GM18907 (cell line): ENCODE data around the gene MYOT.

Experiments used
- ATAC-seq: cut with Tn5 transposase; IDR thresholded peaks from one replicate; pipeline ENCODE4 v1.9.1; 2021; ENCODE audit warnings: mild to moderate bottlenecking, moderate library complexity; ENCODE audit not compliant: unreplicated experiment

The MYOT gene, protein sequence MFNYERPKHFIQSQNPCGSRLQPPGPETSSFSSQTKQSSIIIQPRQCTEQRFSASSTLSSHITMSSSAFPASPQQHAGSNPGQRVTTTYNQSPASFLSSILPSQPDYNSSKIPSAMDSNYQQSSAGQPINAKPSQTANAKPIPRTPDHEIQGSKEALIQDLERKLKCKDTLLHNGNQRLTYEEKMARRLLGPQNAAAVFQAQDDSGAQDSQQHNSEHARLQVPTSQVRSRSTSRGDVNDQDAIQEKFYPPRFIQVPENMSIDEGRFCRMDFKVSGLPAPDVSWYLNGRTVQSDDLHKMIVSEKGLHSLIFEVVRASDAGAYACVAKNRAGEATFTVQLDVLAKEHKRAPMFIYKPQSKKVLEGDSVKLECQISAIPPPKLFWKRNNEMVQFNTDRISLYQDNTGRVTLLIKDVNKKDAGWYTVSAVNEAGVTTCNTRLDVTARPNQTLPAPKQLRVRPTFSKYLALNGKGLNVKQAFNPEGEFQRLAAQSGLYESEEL

DNA sequence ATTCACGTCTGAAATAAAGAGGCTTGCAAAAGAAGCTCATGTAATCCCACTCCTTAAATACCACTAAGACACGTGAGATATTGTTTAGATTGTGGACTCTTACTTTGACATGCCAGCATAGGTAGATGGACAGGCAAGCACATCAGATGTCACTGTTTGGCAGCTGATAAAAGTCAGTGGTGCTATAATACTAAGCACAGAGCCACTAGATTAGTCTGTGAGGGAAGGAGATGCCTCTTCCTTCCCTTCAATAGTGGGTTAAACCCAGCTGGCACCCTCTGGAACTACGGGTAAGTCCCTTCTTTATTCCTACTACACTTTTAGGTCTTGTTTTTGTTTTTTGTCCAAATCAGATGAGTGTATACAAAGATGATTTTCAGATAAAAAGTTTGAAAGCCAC lies at the start of gene MYOT:
TSS of gene MYOT (plus strand) at position 197 of the 400 bp plus-strand sequence. CDS start 2,792 bp downstream, outside the sequence.
- ATAC-seq: no peak

GRCh38 chr5:137819766-137820165 lies 47.9 kb upstream of the MYOT start:
- ATAC-seq: no peak

- ATAC-seq: peak; percentile 55
These were observed 45.4 kb upstream of the MYOT start for GRCh38 chr5:137822158-137822764.

GRCh38 chr5:137822984-137823383 lies 44.7 kb upstream of the MYOT start:
- no peak for ATAC-seq

DNA sequence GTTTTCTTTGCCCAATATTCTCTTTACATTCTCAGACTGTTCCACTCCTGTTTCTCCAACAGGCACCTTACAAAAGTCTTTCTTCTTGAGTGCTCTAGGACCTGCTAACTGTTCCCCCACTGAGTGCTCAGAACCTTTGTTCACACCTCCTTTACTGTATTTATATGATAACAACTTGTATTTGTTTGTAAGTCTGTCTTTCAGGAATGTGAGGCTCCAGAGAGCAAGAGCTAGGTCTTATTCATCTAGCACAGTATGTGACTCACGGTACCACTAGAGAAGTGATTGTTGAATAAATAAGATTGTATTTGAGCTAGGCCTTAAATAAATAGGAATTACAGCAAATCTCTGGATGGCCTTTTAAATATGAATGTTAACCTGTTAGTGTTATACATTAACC lies 42.5 kb upstream of the MYOT start:
- ATAC-seq: no peak

- no peak for ATAC-seq
These were observed 41.6 kb upstream of the MYOT start for GRCh38 chr5:137826067-137826466.

- ATAC-seq: no peak
These were observed 39.5 kb upstream of the MYOT start for GRCh38 chr5:137828180-137828579.

- ATAC-seq: no peak
These were observed 39.0 kb upstream of the MYOT start for GRCh38 chr5:137828664-137829063.

DNA sequence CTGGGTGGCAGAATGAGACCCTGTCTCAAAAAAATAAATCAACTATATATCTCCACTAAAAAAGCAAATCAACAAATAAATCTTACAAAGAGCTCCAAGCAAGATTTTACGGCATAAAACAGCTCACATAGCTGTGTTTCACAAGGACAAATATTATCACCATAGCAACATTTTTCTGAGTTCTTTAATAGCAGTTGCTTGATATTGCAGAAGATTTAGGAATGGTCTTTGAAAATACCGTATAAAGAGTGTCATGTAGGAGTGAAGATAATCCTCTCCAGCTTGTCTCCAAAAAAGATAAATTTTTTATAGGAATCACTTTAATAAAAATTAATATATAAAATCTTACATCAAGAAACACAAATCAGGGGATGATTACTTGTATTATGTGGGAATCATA lies 36.6 kb upstream of the MYOT start:
- no peak for ATAC-seq

DNA sequence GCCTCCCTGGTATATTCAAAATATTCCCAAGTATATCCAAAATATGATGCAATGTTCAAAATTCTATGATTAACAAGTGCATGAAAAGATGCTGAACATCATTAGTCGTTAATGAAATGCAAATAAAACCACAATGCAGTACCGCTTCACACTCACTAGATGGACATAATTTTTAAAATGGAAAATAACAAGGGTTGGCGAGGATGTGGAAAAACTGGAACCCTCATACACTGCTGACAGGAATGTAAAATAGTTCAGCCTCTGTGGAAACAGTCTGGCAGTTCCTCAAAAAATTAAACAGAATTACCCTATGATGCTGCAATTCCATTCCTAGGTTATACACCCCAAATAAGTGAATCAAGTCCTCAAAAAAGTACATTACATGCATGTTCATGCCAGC lies 36.1 kb upstream of the MYOT start:
- ATAC-seq: no peak

GRCh38 chr5:137832416-137832815 lies 35.2 kb upstream of the MYOT start:
- ATAC-seq: no peak

DNA sequence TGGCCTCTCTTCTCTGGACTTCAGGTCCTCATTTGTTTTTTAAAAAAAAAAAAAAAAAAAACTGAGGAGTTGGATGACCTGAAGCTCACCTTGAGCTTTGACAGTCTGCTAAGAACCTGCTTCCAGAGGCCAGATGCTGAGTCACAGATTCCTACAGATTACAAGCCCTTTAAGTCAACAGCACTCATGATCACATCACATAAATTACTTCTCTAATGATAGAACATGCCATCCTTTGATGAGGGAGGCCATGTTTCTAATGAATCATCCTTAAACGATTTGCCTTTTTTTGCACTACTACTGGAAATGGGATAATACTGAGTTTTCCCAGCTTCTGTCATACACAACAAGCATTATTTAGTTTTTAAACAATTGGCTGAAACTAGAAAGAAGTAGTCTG lies 34.2 kb upstream of the MYOT start:
- ATAC-seq: no peak

- no peak for ATAC-seq
These were observed 33.1 kb upstream of the MYOT start for GRCh38 chr5:137834498-137835049.

GRCh38 chr5:137836298-137836697 lies 31.4 kb upstream of the MYOT start:
- ATAC-seq: no peak

GRCh38 chr5:137836997-137837396 lies 30.7 kb upstream of the MYOT start:
- no peak for ATAC-seq

- ATAC-seq: no peak
These were observed 29.9 kb upstream of the MYOT start for GRCh38 chr5:137837491-137838394.

DNA sequence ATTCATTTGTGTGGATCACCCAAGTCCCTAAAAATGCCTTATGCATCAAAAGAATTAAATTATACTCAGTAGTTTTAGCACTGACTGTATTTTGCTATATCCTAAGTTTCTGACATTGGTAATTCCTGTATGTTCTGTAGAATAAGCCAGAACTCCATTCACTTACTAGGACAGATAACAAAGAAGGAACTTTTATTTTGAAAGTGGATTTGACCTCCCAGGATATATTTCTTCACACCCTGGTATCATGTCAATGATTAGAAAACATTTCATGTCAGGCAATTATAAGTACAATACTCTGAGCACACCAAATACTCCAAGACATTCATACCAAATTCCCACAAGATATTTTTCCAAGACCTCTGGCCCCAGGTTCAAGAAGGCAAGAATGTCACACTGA lies 28.7 kb upstream of the MYOT start:
- no peak for ATAC-seq

GRCh38 chr5:137842296-137842695 lies 25.4 kb upstream of the MYOT start:
- no peak for ATAC-seq

DNA sequence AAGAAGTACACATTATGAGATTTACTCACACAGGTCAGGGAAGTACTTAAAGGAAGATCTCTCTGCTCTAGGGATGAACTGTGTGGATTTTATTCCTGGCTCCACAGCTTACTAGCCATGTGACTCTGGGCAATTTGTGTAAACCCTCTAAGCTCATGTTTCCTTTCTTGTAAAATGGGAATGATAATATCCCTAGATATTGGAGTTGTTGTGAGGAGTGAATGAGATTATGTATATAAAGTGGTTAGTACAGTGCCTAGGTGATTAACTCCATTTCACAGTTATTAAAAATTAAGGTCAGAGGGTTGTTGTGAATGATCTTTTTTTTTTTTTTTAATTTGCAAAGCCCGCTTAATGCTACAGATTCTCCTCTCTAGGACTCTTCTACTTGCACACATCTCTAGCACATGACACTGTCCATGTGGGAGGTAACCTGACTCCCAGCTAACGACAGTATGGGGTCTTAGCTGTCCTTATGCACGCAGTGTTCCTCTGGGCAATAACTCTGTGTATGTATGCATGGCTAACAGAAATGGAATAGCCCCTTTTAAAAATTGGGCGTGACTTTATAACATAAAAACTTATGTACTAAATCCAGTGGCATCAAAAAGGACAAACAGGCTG lies 23.9 kb upstream of the MYOT start:
- no peak for ATAC-seq

DNA sequence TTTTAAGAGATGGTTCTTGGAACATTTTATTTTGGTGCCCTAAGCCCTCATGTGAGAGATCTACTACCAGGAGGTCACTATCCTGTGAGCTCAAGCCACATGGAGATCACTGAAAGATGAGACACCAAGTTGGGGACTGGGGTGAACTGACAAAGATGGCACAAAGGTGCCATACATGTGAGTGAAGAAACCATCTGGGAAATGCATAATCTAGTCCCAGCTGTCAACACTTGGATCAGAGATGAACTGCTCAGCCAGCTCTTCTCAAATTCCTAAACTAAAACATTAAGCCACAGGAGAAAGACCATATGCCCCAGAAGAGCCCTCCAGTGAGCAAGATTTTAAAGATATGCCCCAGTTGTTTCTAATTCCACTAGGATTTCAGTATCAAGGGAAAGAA lies 22.2 kb upstream of the MYOT start:
- ATAC-seq: no peak

GRCh38 chr5:137847687-137848086 lies 20.0 kb upstream of the MYOT start:
- ATAC-seq: no peak
